ENCODE results near the gene GATAD1. TPM values are rescaled to one million over a fixed set of nuclear protein-coding genes. Genes with fewer than 3 reads are reported as not detected.

Gene GATAD1
- total RNA-seq, 2 donors from 2014 or later = 44.0 to 72.3 TPM

- Histone ChIP-seq H3K36me3 (no peaks in the 10 kb centered on the region), H3K4me3 (peak overlapping the region; percentile 32), H3K9me3 (no peaks in the 10 kb centered on the region), H3K27ac (no peak overlapping the region), H3K4me1 (ENCODE audit: control insufficient read depth in 1 of 2, low read depth in 2 of 2) (peaks cover 0 to 3% of the 10 kb centered on the region in 2 donors), H3K27me3 (replicated peaks; ENCODE audit: insufficient read depth) (no peaks in the 10 kb centered on the region)
- TF ChIP-seq, protein P1, sequence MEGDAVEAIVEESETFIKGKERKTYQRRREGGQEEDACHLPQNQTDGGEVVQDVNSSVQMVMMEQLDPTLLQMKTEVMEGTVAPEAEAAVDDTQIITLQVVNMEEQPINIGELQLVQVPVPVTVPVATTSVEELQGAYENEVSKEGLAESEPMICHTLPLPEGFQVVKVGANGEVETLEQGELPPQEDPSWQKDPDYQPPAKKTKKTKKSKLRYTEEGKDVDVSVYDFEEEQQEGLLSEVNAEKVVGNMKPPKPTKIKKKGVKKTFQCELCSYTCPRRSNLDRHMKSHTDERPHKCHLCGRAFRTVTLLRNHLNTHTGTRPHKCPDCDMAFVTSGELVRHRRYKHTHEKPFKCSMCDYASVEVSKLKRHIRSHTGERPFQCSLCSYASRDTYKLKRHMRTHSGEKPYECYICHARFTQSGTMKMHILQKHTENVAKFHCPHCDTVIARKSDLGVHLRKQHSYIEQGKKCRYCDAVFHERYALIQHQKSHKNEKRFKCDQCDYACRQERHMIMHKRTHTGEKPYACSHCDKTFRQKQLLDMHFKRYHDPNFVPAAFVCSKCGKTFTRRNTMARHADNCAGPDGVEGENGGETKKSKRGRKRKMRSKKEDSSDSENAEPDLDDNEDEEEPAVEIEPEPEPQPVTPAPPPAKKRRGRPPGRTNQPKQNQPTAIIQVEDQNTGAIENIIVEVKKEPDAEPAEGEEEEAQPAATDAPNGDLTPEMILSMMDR (IDR thresholded peaks at IDR 0.05) = no peak
- ATAC-seq (ENCODE audit: insufficient number of reproducible peaks, low FRiP score, low read depth) (no peak), DNase-seq (ENCODE audit: low spot score) (no peak)
Observed at GRCh38 chr7:92425311-92425947, 21.9 kb upstream of the GATAD1 start.

- H3K36me3 ChIP-seq = no peaks in the 10 kb centered on the region
- TF ChIP-seq, protein P1 (IDR thresholded peaks at IDR 0.05) = no peak
- ATAC-seq (ENCODE audit: insufficient number of reproducible peaks, low FRiP score, low read depth) = no peak
Observed at GRCh38 chr7:92427193-92427592, 20.1 kb upstream of the GATAD1 start.

DNA sequence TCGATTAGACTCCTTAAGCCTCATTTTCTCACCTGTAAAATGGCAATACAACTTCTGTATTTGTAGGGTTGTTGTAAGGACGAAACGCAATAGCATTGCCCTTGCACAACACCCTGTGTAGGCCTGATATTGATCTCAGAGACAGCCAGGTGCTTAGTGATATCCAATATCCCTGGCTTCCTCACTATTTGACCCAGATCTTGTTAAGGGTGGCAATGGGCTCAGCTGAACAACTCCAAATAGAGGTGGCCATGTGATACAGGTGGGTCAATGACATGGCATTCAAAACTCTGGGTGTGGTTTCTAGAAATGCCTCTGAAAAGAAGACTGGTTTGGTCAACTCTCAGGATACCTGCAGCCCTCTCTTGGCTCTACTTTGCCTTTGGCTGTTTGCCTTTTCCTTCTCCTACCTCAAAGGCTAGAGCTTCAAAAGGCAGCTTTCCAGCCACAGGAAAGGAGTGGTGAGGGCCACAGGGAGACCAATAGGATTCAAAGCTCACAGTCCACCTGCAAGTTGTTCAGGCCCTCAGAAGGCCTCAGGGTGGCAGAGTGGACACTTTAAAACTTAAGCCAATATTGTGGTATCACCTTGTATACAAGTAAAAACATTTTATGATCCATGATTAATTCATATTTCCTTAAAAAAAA is 14.9 kb upstream of the GATAD1 start:
- DNase-seq (ENCODE audit: low spot score) (no peak), ATAC-seq (ENCODE audit: insufficient number of reproducible peaks, low FRiP score, low read depth) (no peak)
- no peaks in the 10 kb centered on the region for H3K9me3 ChIP-seq
- no peaks in the 10 kb centered on the region for H3K4me1 ChIP-seq (ENCODE audit: control insufficient read depth in 1 of 2, low read depth in 2 of 2)
- no peaks in the 10 kb centered on the region for H3K27me3 ChIP-seq (replicated peaks; ENCODE audit: insufficient read depth)
- H3K36me3 ChIP-seq = no peaks in the 10 kb centered on the region
- H3K4me3 ChIP-seq = no peak overlapping the region
- H3K27ac ChIP-seq = no peak overlapping the region
- TF ChIP-seq, protein P1 (IDR thresholded peaks at IDR 0.05) = no peak

More at GRCh38 chr7:92427193-92427592, 20.1 kb upstream of the GATAD1 start:
- no peaks in the 10 kb centered on the region for H3K27me3 ChIP-seq (replicated peaks; ENCODE audit: insufficient read depth)
- DNase-seq (ENCODE audit: low spot score) = no peak
- H3K4me3 ChIP-seq = no peak overlapping the region
- H3K9me3 ChIP-seq = no peaks in the 10 kb centered on the region
- H3K4me1 ChIP-seq (ENCODE audit: control insufficient read depth in 1 of 2, low read depth in 2 of 2) = peaks cover 0 to 3% of the 10 kb centered on the region in 2 donors
- no peak overlapping the region for H3K27ac ChIP-seq

- H3K27ac ChIP-seq = no peak overlapping the region
- no peaks in the 10 kb centered on the region for H3K9me3 ChIP-seq
- H3K27me3 ChIP-seq (replicated peaks; ENCODE audit: insufficient read depth) = no peaks in the 10 kb centered on the region
- no peaks in the 10 kb centered on the region for H3K4me1 ChIP-seq (ENCODE audit: control insufficient read depth in 1 of 2, low read depth in 2 of 2)
- ATAC-seq (ENCODE audit: insufficient number of reproducible peaks, low FRiP score, low read depth) = no peak
- H3K4me3 ChIP-seq = no peak overlapping the region
- TF ChIP-seq, protein P1 (IDR thresholded peaks at IDR 0.05) = no peak
- no peak for DNase-seq (ENCODE audit: low spot score)
- no peaks in the 10 kb centered on the region for H3K36me3 ChIP-seq
Observed at GRCh38 chr7:92433019-92433418, 14.3 kb upstream of the GATAD1 start.

DNA sequence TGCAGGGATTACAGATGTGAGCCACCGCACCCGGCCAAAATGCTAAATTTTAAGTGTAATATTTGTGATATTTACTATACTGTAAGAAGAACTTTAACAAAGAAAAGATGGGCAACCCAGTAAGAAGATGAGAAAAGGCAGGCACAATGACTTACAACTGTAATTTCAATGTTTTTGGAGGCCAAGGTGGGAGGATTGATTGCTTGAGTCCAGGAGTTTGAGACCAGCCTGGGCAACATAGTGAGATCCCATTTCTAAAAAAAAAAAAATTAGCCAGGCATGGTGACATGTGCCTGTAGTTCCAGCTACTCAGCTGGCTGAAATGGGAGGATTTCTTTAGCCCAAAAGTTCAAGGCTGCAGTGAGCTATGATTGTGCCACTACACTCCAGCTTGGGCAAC is 11.7 kb upstream of the GATAD1 start:
- no peaks in the 10 kb centered on the region for H3K4me1 ChIP-seq (ENCODE audit: control insufficient read depth in 1 of 2, low read depth in 2 of 2)
- H3K27ac ChIP-seq = no peak overlapping the region
- ATAC-seq (ENCODE audit: insufficient number of reproducible peaks, low FRiP score, low read depth) (no peak), DNase-seq (ENCODE audit: low spot score) (no peak)
- H3K27me3 ChIP-seq (replicated peaks; ENCODE audit: insufficient read depth) = no peaks in the 10 kb centered on the region
- no peaks in the 10 kb centered on the region for H3K36me3 ChIP-seq
- H3K9me3 ChIP-seq = no peaks in the 10 kb centered on the region
- TF ChIP-seq, protein P1 (IDR thresholded peaks at IDR 0.05) = no peak
- H3K4me3 ChIP-seq = no peak overlapping the region
